Measurements from ENCODE around the gene TSSK6. TPM values are rescaled to one million over a fixed set of nuclear protein-coding genes. Genes with fewer than 3 reads are reported as not detected.

Gene TSSK6
- total RNA-seq, 4 donors from 2014 or later = 2.6 to 10.5 (median 6.8) TPM

GRCh38 chr19:19517235-19517619, 1.9 kb upstream of the TSSK6 start:
- Histone ChIP-seq H3K4me3 (peak overlapping the region in 3 of 4 donors; percentile 71 to 83 (median 76)), H3K9me3 (no peaks in the 10 kb centered on the region), H3K27ac (no peak overlapping the region), H3K36me3 (no peaks in the 10 kb centered on the region), H3K4me1 (peaks cover 6 to 32% (median 19%) of the 10 kb centered on the region in 4 donors), H3K27me3 (no peaks in the 10 kb centered on the region)
- in situ Hi-C loops (cut with MboI; ENCODE audit: low pct_ligation_motif_present in 1 of 4, low pct_unique_long_range_greater_than_20kb in 1 of 4, low sequenced_read_pairs in 3 of 4) = no loop called here
- 63 to 80% methylated on average over 3 to 10 of the region's 10 CpGs for WGBS, 2 donors (ENCODE audit: low coverage in 1 of 2)
- TF ChIP-seq POLR2A (IDR thresholded peaks at IDR 0.05) (no peak), CTCF (IDR thresholded peaks at IDR 0.05) (no peak), POLR2AphosphoS5 (IDR thresholded peaks at IDR 0.05) (no peak), EP300 (IDR thresholded peaks at IDR 0.05; ENCODE audit: low read depth) (no peak)
- DNase-seq = no peak
- intact Hi-C loops (cut with DNase I; ENCODE audit: low total_unique reads) = no loop called here

GRCh38 chr19:19515642-19516519, 533 bp upstream of the TSSK6 start, which contains the start of gene NDUFA13:
Gene NDUFA13 (plus strand): TSS chr19:19516225. CDS start chr19:19516239, 14 bp downstream.
- no peaks in the 10 kb centered on the region for H3K27me3 ChIP-seq
- peak; percentile 95 for DNase-seq
- H3K4me3 ChIP-seq = peak within 1 kb of the TSS; percentile 71 to 83 (median 76)
- no peaks in the 10 kb centered on the region for H3K9me3 ChIP-seq
- intact Hi-C loops (cut with DNase I; ENCODE audit: low total_unique reads) (no loop called here), in situ Hi-C loops (cut with MboI; ENCODE audit: low pct_ligation_motif_present in 1 of 4, low pct_unique_long_range_greater_than_20kb in 1 of 4, low sequenced_read_pairs in 3 of 4) (no loop called here)
- TF ChIP-seq POLR2AphosphoS5 (IDR thresholded peaks at IDR 0.05) = peak; percentile 98 to 100 (median 100)
- no peak for TF ChIP-seq EP300 (IDR thresholded peaks at IDR 0.05; ENCODE audit: low read depth)
- peak in 4 of 5 experiments; percentile 10 to 46 (median 26) for TF ChIP-seq CTCF (IDR thresholded peaks at IDR 0.05)
- peak; percentile 85 for TF ChIP-seq POLR2A (IDR thresholded peaks at IDR 0.05)
- H3K36me3 ChIP-seq = no peaks in the 10 kb centered on the region
- peak within 1 kb of the TSS; percentile 83 to 89 (median 86) for H3K27ac ChIP-seq
- H3K4me1 ChIP-seq = peaks cover 6 to 33% (median 19%) of the 10 kb centered on the region in 4 donors
- 4% methylated on average over 61 of the region's 61 CpGs; no CpG with 5 or more reads in 1 of the 2 donors for WGBS, 2 donors (ENCODE audit: low coverage in 1 of 2)

GRCh38 chr19:19514215-19514657, 1.1 kb downstream of the TSSK6 start:
- peak; percentile 60 for DNase-seq
- H3K27ac ChIP-seq = peak overlapping the region in 2 of 4 donors; percentile 30 to 64
- peak overlapping the region in 1 of 4 donors; percentile 13 for H3K4me3 ChIP-seq
- no peaks in the 10 kb centered on the region for H3K27me3 ChIP-seq
- peaks cover 6 to 30% (median 19%) of the 10 kb centered on the region in 4 donors for H3K4me1 ChIP-seq
- 73% methylated on average over 46 of the region's 46 CpGs; no CpG with 5 or more reads in 1 of the 2 donors for WGBS, 2 donors (ENCODE audit: low coverage in 1 of 2)
- in situ Hi-C loops (cut with MboI; ENCODE audit: low pct_ligation_motif_present in 1 of 4, low pct_unique_long_range_greater_than_20kb in 1 of 4, low sequenced_read_pairs in 3 of 4) = no loop called here
- TF ChIP-seq POLR2AphosphoS5 (IDR thresholded peaks at IDR 0.05) (peak in 1 of 3 donors; percentile 12), POLR2A (IDR thresholded peaks at IDR 0.05) (no peak)
- intact Hi-C loops (cut with DNase I; ENCODE audit: low total_unique reads) = no loop called here
- no peaks in the 10 kb centered on the region for H3K36me3 ChIP-seq
- no peaks in the 10 kb centered on the region for H3K9me3 ChIP-seq

- TF ChIP-seq POLR2AphosphoS5 (IDR thresholded peaks at IDR 0.05) (no peak), POLR2A (IDR thresholded peaks at IDR 0.05) (no peak), CTCF (IDR thresholded peaks at IDR 0.05) (no peak), EP300 (IDR thresholded peaks at IDR 0.05; ENCODE audit: low read depth) (no peak)
- Histone ChIP-seq H3K27ac (peak overlapping the region in 1 of 4 donors; percentile 51), H3K4me1 (peaks cover 6 to 28% (median 19%) of the 10 kb centered on the region in 4 donors), H3K36me3 (no peaks in the 10 kb centered on the region), H3K9me3 (no peaks in the 10 kb centered on the region), H3K4me3 (peak overlapping the region in 1 of 4 donors; percentile 13), H3K27me3 (no peaks in the 10 kb centered on the region)
- no peak for DNase-seq
- 89 to 92% methylated on average over 4 to 17 of the region's 17 CpGs for WGBS, 2 donors (ENCODE audit: low coverage in 1 of 2)
- in situ Hi-C loops (cut with MboI; ENCODE audit: low pct_ligation_motif_present in 1 of 4, low pct_unique_long_range_greater_than_20kb in 1 of 4, low sequenced_read_pairs in 3 of 4) (no loop called here), intact Hi-C loops (cut with DNase I; ENCODE audit: low total_unique reads) (no loop called here)
Observed at GRCh38 chr19:19513682-19514081, 1.7 kb downstream of the TSSK6 start.
